Natural killer cell (primary cell): ENCODE measurements around the gene CDC42SE1. TPM values are rescaled to one million over a fixed set of nuclear protein-coding genes. Genes with fewer than 3 reads are reported as not detected.

Source experiments
- ATAC-seq, 3 donors: fragments of 150-1000 bp in 2 of 3; fragments of 200-7000 bp in 1 of 3; cut with Tn5 transposase; 1 replicate in 1 of 3; 2 replicates in 2 of 3; pipeline ENCODE4 v1.10.0; 2021; ENCODE audit warnings: mild to moderate bottlenecking in 2 of 3, moderate library complexity in 2 of 3
- DNase-seq, 2 donors: peaks; one replicate each; pipeline versions ENCODE4 v3.0.0 to v3.0.0-alpha.2; 2013 to 2021; ENCODE audit warnings: mixed read lengths in 1 of 2
- H3K27ac ChIP-seq: one replicate; pipeline ENCODE4 v1.5.1; 2013; ENCODE audit warnings: mild to moderate bottlenecking, low read length
- H3K27me3 ChIP-seq: one replicate; pipeline ENCODE4 v1.6.1; 2013; ENCODE audit warnings: low read length; ENCODE audit not compliant: control insufficient read depth, insufficient read depth
- H3K36me3 ChIP-seq: one replicate; pipeline ENCODE4 v1.6.1; 2013; ENCODE audit warnings: low read length; ENCODE audit not compliant: control insufficient read depth, insufficient read depth
- H3K4me1 ChIP-seq: one replicate; pipeline ENCODE4 v1.6.1; 2013; ENCODE audit warnings: low read length; ENCODE audit not compliant: control insufficient read depth, insufficient read depth
- H3K4me3 ChIP-seq: one replicate; pipeline ENCODE4 v1.5.1; 2013; ENCODE audit warnings: low read length
- H3K9me3 ChIP-seq: one replicate; pipeline ENCODE4 v1.6.1; 2013; ENCODE audit warnings: low read length; ENCODE audit not compliant: control insufficient read depth, insufficient read depth
- H3K27ac Mint-ChIP-seq, 2 donors: one replicate each; pipeline ENCODE4 v1.8.0; 2022; ENCODE audit warnings: mild to moderate bottlenecking in 2 of 2, mixed read lengths in 2 of 2, moderate library complexity in 1 of 2
- H3K27me3 Mint-ChIP-seq, 2 donors: one replicate each; pipeline ENCODE4 v1.8.0; 2022; ENCODE audit warnings: low read depth in 2 of 2, mixed read lengths in 2 of 2
- H3K36me3 Mint-ChIP-seq: one replicate; pipeline ENCODE4 v1.8.0; 2022; ENCODE audit warnings: mixed read lengths
- H3K4me1 Mint-ChIP-seq, 2 donors: one replicate each; pipeline ENCODE4 v1.8.0; 2022; ENCODE audit warnings: mixed read lengths in 2 of 2
- H3K4me3 Mint-ChIP-seq: one replicate; pipeline ENCODE4 v1.8.0; 2022; ENCODE audit warnings: mild to moderate bottlenecking, moderate library complexity, mixed read lengths
- H3K9me3 Mint-ChIP-seq, 2 donors: one replicate each; pipeline ENCODE4 v1.8.0; 2022; ENCODE audit warnings: mixed read lengths in 2 of 2
- CTCF ChIP-seq: fragments of 200-600 bp; IDR thresholded peaks from one replicate; pipeline ENCODE4 v1.8.0; 2022; ENCODE audit warnings: antibody characterized with exemption
- WGBS: methylation state at CpG from one replicate; pipeline ENCODE4 v1.1.7; 2013; ENCODE audit warnings: missing lambda C conversion rate; ENCODE audit not compliant: insufficient coverage; 5-methylcytosine and 5-hydroxymethylcytosine counted together
- intact Hi-C: fragments of 100-400 bp; cut with micrococcal nuclease; formaldehyde crosslinking; loops from one replicate; pipeline ENCODE4 v1.14.2; 2022
- total RNA-seq, 4 donors: library from RNA; stranded (reverse); fragments of 120-200 nt in 1 of 4; gene quantifications; one replicate each; pipeline versions ENCODE4 v1.2.3 to v1.2.4, GENCODE V29; 2013 to 2022

CDC42SE1 gene
- 100 to 1,000 TPM; 555 to 792 (median 752) TPM for total RNA-seq
- total RNA-seq (2013): 511 TPM

GRCh38 chr1:151059109-151060006, at the start of gene CDC42SE1:
TSS of gene CDC42SE1 (minus strand) at chr1:151059622. CDS start at chr1:151055730, 3,892 bp downstream.
- H3K36me3 Mint-ChIP-seq: peaks cover 26% of the 10 kb centered on the region
- H3K4me3 Mint-ChIP-seq: peak within 1 kb of the TSS; percentile 92
- H3K4me3 ChIP-seq: peak within 1 kb of the TSS; percentile 95

DNA sequence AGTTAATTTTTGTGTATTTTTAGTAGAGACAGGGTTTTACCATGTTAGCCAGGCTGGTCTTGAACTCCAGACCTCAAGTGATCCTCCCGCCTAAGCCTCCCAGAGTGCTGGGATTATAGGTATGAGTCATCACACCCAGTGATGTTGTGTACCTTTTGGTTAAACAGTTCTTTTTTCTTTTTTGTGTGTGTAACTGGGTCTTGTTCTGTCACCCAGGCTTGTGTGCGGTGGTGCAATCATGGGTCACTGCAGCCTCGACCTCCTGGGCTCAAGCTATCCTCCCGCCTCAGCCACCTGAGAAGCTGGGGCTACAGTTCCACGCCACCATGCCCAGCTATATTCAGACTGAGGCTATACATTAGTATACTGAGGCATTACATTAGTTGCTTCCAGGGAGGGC, 48.9 kb upstream of the CDC42SE1 start:
- 95% methylated on average over 4 of the region's 5 CpGs for WGBS
- no peak overlapping the region for H3K4me3 Mint-ChIP-seq
- Histone ChIP-seq H3K36me3 (peaks cover 7% of the 10 kb centered on the region), H3K4me1 (no peaks in the 10 kb centered on the region), H3K27ac (no peak overlapping the region), H3K27me3 (no peaks in the 10 kb centered on the region), H3K9me3 (no peaks in the 10 kb centered on the region), H3K4me3 (no peak overlapping the region)
- H3K9me3 Mint-ChIP-seq: no peaks in the 10 kb centered on the region
- DNase-seq: no peak
- intact Hi-C loops: no loop called here
- ATAC-seq: no peak
- no peaks in the 10 kb centered on the region for H3K36me3 Mint-ChIP-seq
- no peak for TF ChIP-seq CTCF
- H3K4me1 Mint-ChIP-seq: no peaks in the 10 kb centered on the region
- no peak overlapping the region for H3K27ac Mint-ChIP-seq
- H3K27me3 Mint-ChIP-seq: no peaks in the 10 kb centered on the region

More at GRCh38 chr1:151059109-151060006, at the start of gene CDC42SE1:
- WGBS: 0% methylated on average over 56 of the region's 58 CpGs
- Histone ChIP-seq H3K27ac (peak within 1 kb of the TSS; percentile 89), H3K27me3 (no peaks in the 10 kb centered on the region), H3K9me3 (no peaks in the 10 kb centered on the region), H3K4me1 (peaks cover 41% of the 10 kb centered on the region), H3K36me3 (peaks cover 24% of the 10 kb centered on the region)
- ATAC-seq: peak; percentile 56 to 83 (median 67)
- peaks cover 64 to 68% of the 10 kb centered on the region in 2 donors for H3K4me1 Mint-ChIP-seq
- peak within 1 kb of the TSS; percentile 98 to 99 for H3K27ac Mint-ChIP-seq
- intact Hi-C loops: loop anchor here (1.0 to 5.0 kb wide), 5 partner anchors 11 to 487 kb away; partner anchors contain the start of genes GABPB2, PRUNE1 and ZNF687
- H3K9me3 Mint-ChIP-seq: no peaks in the 10 kb centered on the region
- TF ChIP-seq CTCF: peak; percentile 78
- peak; percentile 84 to 94 for DNase-seq
- no peaks in the 10 kb centered on the region for H3K27me3 Mint-ChIP-seq

DNA sequence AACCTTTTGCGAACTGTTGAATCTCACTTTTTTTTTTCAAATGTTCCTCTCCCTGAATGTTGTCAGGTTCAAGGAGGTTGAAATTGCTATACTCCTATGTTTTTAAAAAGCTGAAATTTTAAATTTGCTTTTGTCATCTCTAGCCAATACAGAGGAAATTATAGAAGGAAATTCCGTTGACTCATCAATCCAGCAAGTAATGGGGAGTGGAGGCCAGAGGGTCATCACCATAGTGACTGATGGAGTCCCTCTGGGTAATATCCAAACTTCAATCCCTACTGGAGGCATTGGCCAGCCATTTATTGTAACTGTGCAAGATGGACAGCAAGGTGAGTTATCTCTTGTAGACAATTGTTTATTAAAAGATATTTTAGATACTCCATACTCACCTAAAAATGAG, 47.5 kb upstream of the CDC42SE1 start:
- Histone ChIP-seq H3K36me3 (peaks cover 7% of the 10 kb centered on the region), H3K27me3 (no peaks in the 10 kb centered on the region), H3K4me1 (no peaks in the 10 kb centered on the region), H3K9me3 (no peaks in the 10 kb centered on the region), H3K27ac (no peak overlapping the region), H3K4me3 (no peak overlapping the region)
- no peaks in the 10 kb centered on the region for H3K36me3 Mint-ChIP-seq
- ATAC-seq (no peak), DNase-seq (no peak)
- H3K9me3 Mint-ChIP-seq: no peaks in the 10 kb centered on the region
- intact Hi-C loops: no loop called here
- no peak overlapping the region for H3K27ac Mint-ChIP-seq
- no peak overlapping the region for H3K4me3 Mint-ChIP-seq
- no peak for TF ChIP-seq CTCF
- WGBS: 100% methylated on average over 1 of the region's 2 CpGs
- H3K27me3 Mint-ChIP-seq: no peaks in the 10 kb centered on the region
- H3K4me1 Mint-ChIP-seq: no peaks in the 10 kb centered on the region
